HUES48 (cell line): ENCODE data around the gene CMKLR1.

ENCODE experiments used
- H3K27ac ChIP-seq: one replicate; pipeline ENCODE4 v1.7.0; 2013; ENCODE audit warnings: low read depth, low read length, inconsistent platforms
- H3K27me3 ChIP-seq: 2 replicates; pipeline ENCODE4 v1.6.1; 2013; ENCODE audit warnings: mild to moderate bottlenecking, low read length; ENCODE audit not compliant: control insufficient read depth, insufficient read depth
- H3K36me3 ChIP-seq: 2 replicates; pipeline ENCODE4 v1.6.1; 2013; ENCODE audit warnings: low read length; ENCODE audit not compliant: control insufficient read depth, insufficient read depth
- H3K4me1 ChIP-seq: 2 replicates; pipeline ENCODE4 v1.6.1; 2013; ENCODE audit warnings: mild to moderate bottlenecking, low read length; ENCODE audit not compliant: control insufficient read depth, insufficient read depth
- H3K4me3 ChIP-seq: 2 replicates; pipeline ENCODE4 v1.5.1; 2013; ENCODE audit warnings: mild to moderate bottlenecking, low read depth, low read length
- H3K9ac ChIP-seq: 2 replicates; pipeline ENCODE4 v1.6.1; 2013; ENCODE audit warnings: mild to moderate bottlenecking, low read depth, low read length, moderate library complexity
- H3K9me3 ChIP-seq: 2 replicates; pipeline ENCODE4 v1.6.1; 2013; ENCODE audit warnings: low read length; ENCODE audit not compliant: control insufficient read depth, insufficient read depth

The CMKLR1 gene

DNA sequence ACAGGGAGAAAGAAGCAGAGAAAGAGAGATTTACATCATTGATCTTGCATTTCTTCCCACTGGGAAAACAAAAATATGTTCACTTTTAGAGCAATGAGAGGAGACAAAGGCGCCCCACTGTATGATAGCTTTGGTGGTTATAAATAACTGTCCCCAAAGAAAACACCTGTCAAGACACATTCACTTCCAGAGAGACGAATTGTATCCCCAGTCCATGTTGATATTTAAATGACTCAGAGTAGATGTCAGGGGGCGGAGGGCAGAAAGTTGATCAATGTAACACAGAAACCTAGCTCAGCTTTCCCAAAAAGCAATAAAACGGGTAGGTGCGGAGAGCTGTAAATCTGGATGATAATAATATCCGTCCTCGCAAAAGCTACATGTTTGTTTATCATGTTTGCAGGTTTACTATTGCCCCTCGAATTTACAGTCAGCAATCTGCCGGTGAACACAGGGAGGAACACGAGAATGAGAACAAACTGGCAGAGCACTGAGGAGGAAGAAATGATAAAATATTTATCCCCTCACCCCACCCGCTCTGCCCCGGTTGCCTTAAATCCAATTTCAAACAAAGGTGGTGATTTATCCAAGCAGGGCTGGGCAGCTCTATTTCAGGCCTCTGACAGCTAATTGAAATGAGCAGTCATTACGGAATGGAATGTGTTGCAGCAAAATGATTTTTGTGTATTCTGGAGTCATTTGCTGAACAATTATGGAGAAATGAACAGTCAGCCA lies 84.4 kb downstream of the CMKLR1 start:
- Histone ChIP-seq H3K4me3 (no peak overlapping the region), H3K9me3 (peaks cover 4% of the 10 kb centered on the region), H3K27ac (no peak overlapping the region), H3K4me1 (peaks cover 6% of the 10 kb centered on the region; the same call in 1 of the 2 replicates), H3K9ac (no peak overlapping the region), H3K36me3 (no peaks in the 10 kb centered on the region), H3K27me3 (no peaks in the 10 kb centered on the region)

- H3K27ac ChIP-seq = no peak overlapping the region
- H3K27me3 ChIP-seq = no peaks in the 10 kb centered on the region
- peaks cover 6% of the 10 kb centered on the region; the same call in 1 of the 2 replicates for H3K4me1 ChIP-seq
- no peaks in the 10 kb centered on the region for H3K36me3 ChIP-seq
- H3K9me3 ChIP-seq = no peaks in the 10 kb centered on the region
- H3K4me3 ChIP-seq = no peak overlapping the region
- no peak overlapping the region for H3K9ac ChIP-seq
Measured at GRCh38 chr12:108254030-108254429, 85.1 kb downstream of the CMKLR1 start.

DNA sequence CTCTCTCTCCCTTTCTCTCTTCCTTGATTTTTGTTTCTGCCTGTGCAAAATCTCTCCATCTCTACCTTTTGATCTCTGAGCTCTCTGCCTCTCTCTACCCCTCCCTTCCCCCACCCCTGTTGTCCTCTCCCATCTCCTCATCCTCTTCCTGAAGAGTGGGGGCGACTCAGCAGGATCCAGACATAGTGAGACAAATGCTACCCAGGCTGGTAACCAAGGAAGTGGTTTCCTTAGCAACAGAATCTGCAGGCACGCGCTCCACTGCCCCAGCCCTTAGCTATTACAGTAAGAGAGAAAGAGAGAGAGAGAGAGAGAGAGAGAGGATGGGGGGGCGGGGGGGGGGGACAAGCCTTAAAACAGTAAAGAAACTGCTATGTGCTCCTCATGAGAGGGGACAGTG lies 85.6 kb downstream of the CMKLR1 start:
- Histone ChIP-seq H3K4me1 (peaks cover 6% of the 10 kb centered on the region; the same call in 1 of the 2 replicates), H3K9ac (no peak overlapping the region), H3K4me3 (no peak overlapping the region), H3K9me3 (no peaks in the 10 kb centered on the region), H3K27ac (no peak overlapping the region), H3K36me3 (no peaks in the 10 kb centered on the region), H3K27me3 (no peaks in the 10 kb centered on the region)

- Histone ChIP-seq H3K36me3 (no peaks in the 10 kb centered on the region), H3K4me1 (peaks cover 6% of the 10 kb centered on the region; the same call in 1 of the 2 replicates), H3K9ac (no peak overlapping the region), H3K4me3 (no peak overlapping the region), H3K27ac (no peak overlapping the region), H3K27me3 (no peaks in the 10 kb centered on the region), H3K9me3 (no peaks in the 10 kb centered on the region)
Measured at GRCh38 chr12:108252523-108252922, 86.6 kb downstream of the CMKLR1 start.

DNA sequence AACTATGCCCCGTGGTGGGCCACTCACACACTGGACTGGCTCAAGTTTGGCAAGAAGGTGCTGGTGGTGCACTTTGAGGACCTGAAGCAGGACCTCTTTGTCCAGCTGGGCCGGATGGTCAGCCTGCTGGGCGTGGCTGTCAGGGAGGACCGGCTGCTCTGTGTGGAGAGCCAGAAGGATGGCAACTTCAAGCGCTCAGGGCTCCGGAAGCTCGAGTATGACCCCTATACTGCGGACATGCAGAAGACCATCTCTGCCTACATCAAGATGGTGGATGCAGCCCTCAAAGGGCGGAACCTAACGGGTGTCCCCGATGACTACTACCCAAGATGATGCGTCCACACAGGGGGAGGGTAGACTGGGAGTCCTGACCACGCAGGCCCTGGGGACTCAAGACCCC lies 91.1 kb downstream of the CMKLR1 start:
- H3K27me3 ChIP-seq = no peaks in the 10 kb centered on the region
- peaks cover under 1% of the 10 kb centered on the region; the same call in 1 of the 2 replicates for H3K4me1 ChIP-seq
- H3K9me3 ChIP-seq = no peaks in the 10 kb centered on the region
- H3K36me3 ChIP-seq = no peaks in the 10 kb centered on the region
- H3K9ac ChIP-seq = no peak overlapping the region
- no peak overlapping the region for H3K4me3 ChIP-seq
- H3K27ac ChIP-seq = no peak overlapping the region

- Histone ChIP-seq H3K9me3 (no peaks in the 10 kb centered on the region), H3K9ac (no peak overlapping the region), H3K4me1 (no peaks in the 10 kb centered on the region), H3K27me3 (no peaks in the 10 kb centered on the region), H3K27ac (no peak overlapping the region), H3K36me3 (no peaks in the 10 kb centered on the region), H3K4me3 (no peak overlapping the region)
Measured at GRCh38 chr12:108247130-108247529, 92.0 kb downstream of the CMKLR1 start.

- Histone ChIP-seq H3K9ac (no peak overlapping the region), H3K36me3 (no peaks in the 10 kb centered on the region), H3K27ac (no peak overlapping the region), H3K9me3 (no peaks in the 10 kb centered on the region), H3K27me3 (no peaks in the 10 kb centered on the region), H3K4me3 (no peak overlapping the region), H3K4me1 (no peaks in the 10 kb centered on the region)
Measured at GRCh38 chr12:108241986-108242703, 97.0 kb downstream of the CMKLR1 start.

DNA sequence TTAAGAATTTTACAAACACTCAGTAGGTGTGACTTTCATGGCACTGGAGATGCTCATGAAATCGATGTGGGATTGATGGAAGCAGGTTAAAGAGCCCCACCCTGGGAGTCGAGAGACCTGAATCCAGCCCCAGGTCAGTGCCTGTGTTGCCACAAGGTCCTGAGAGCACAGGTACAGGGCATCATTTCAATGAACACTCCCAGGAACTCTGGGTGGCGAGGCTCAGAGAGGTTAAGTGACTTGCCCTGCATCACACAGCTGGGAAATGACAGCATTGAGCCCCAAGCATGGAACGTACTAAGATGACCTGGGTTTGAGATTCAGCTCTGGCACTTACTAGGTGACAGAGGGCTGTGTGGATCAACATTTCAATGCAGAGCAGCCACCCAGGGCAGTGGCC lies 98.2 kb downstream of the CMKLR1 start:
- H3K27me3 ChIP-seq = no peaks in the 10 kb centered on the region
- H3K9me3 ChIP-seq = no peaks in the 10 kb centered on the region
- H3K4me3 ChIP-seq = no peak overlapping the region
- H3K27ac ChIP-seq = no peak overlapping the region
- no peak overlapping the region for H3K9ac ChIP-seq
- H3K36me3 ChIP-seq = no peaks in the 10 kb centered on the region
- peaks cover 12% of the 10 kb centered on the region for H3K4me1 ChIP-seq

GRCh38 chr12:108240027-108240785 lies 98.9 kb downstream of the CMKLR1 start:
- H3K9me3 ChIP-seq = no peaks in the 10 kb centered on the region
- no peaks in the 10 kb centered on the region for H3K27me3 ChIP-seq
- H3K36me3 ChIP-seq = no peaks in the 10 kb centered on the region
- H3K9ac ChIP-seq = no peak overlapping the region
- no peak overlapping the region for H3K27ac ChIP-seq
- H3K4me3 ChIP-seq = no peak overlapping the region
- H3K4me1 ChIP-seq = peaks cover 19% of the 10 kb centered on the region

GRCh38 chr12:108239378-108239777 lies 99.7 kb downstream of the CMKLR1 start:
- no peaks in the 10 kb centered on the region for H3K9me3 ChIP-seq
- peaks cover 27% of the 10 kb centered on the region for H3K4me1 ChIP-seq
- H3K4me3 ChIP-seq = no peak overlapping the region
- no peak overlapping the region for H3K9ac ChIP-seq
- no peaks in the 10 kb centered on the region for H3K27me3 ChIP-seq
- H3K36me3 ChIP-seq = no peaks in the 10 kb centered on the region
- H3K27ac ChIP-seq = no peak overlapping the region

DNA sequence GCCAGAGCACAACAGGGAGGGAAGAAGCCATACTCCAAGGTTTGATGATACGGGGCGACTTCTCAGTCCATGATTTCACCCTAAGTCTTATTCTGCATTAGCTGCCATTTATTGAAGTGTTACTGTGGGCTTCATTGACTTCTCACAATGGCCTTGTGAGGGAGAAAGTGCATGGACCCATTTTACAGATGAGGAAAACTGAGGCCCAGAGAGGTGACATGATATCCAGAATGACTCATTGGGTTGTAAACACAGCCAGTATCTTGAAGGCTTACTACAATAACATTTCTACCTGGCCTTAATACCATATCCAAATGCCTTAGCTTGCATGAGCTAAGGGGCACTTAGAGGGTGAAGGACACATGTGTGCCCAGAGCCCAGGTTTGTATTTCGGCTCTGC lies 100.6 kb downstream of the CMKLR1 start:
- Histone ChIP-seq H3K36me3 (no peaks in the 10 kb centered on the region), H3K9me3 (no peaks in the 10 kb centered on the region), H3K9ac (no peak overlapping the region), H3K27ac (no peak overlapping the region), H3K4me3 (no peak overlapping the region), H3K4me1 (peaks cover 31% of the 10 kb centered on the region), H3K27me3 (no peaks in the 10 kb centered on the region)
